Heart left ventricle (tissue), 13 donors: ENCODE results near the gene PNLIPRP3.

Source experiments
- POLR2A ChIP-seq, 2 donors: fragments of 450-650 bp; IDR thresholded peaks; one replicate each; pipeline ENCODE4 v1.6.1; 2017; ENCODE audit warnings: antibody characterized with exemption in 2 of 2, mild to moderate bottlenecking in 2 of 2, moderate library complexity in 2 of 2
- TF ChIP-seq, protein P1 (sequence below), 12 donors: fragments of 200-600 bp; sonication (generic) in 4 of 12; IDR thresholded peaks; one replicate each; pipeline versions ENCODE4 v1.5.0 to v1.8.0; 2018 to 2022; ENCODE audit warnings: antibody characterized with exemption in 12 of 12, mild to moderate bottlenecking in 5 of 12
- donor health status: ischemic (EF 13 %, LVEDD 7.1; RV severe dilation, severe dysfunction).
- donor health status: DM: no; HTN: yes; CAD: no.
- donor health status: DM: no; HTN: no; CAD: no.
- donor health status: ischemic (EF 25% LVEDD 6.9; RV normal size, moderate dysfunction).
- donor health status: ischemic (EF 25% LVEDD 5.7; RV mildly dilated, moderate dysfunction).
- donor health status: ischemic (EF 35%, LVEDD 5.7; RV mildly dilated, moderate dysfunction).
- donor health status: nonischemic (EF 11% LVEDD 7.7; RV severe dilation, severe dysfunction).
- donor health status: DM: yes; HTN: yes; CAD: no.
- donor health status: PGD.
- donor health status: ischemic (EF 29% LVEDD 5.4; RV normal size, mild dysfunction).
- donor health status: nonischemic (EF 23%, LVEDD 6.1; RV moderate dilation, normal function).

DNA sequence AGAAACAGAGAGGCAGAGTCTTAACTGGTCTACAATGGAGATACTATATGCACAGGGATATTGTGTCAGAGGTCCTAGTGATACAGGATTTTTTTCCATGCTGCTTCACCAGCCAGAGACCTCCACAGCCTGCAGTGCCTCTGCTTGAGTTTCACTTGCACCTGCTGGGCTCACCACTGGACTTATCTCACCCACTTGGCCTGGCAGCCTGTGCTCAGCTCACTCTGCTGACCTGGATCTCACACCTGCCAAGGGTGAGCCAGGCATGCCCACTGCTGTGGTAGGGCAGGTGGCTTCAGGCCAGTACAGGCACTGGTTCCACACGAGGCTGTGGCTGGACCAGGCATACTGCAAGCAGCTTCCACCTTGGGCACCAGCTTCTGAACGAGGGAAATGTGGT is 36.6 kb downstream of the PNLIPRP3 start:
- TF ChIP-seq, protein P1, sequence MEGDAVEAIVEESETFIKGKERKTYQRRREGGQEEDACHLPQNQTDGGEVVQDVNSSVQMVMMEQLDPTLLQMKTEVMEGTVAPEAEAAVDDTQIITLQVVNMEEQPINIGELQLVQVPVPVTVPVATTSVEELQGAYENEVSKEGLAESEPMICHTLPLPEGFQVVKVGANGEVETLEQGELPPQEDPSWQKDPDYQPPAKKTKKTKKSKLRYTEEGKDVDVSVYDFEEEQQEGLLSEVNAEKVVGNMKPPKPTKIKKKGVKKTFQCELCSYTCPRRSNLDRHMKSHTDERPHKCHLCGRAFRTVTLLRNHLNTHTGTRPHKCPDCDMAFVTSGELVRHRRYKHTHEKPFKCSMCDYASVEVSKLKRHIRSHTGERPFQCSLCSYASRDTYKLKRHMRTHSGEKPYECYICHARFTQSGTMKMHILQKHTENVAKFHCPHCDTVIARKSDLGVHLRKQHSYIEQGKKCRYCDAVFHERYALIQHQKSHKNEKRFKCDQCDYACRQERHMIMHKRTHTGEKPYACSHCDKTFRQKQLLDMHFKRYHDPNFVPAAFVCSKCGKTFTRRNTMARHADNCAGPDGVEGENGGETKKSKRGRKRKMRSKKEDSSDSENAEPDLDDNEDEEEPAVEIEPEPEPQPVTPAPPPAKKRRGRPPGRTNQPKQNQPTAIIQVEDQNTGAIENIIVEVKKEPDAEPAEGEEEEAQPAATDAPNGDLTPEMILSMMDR (IDR thresholded peaks at IDR 0.05), result no peak
- no peak for TF ChIP-seq POLR2A (IDR thresholded peaks at IDR 0.05)
